Loucy (cell line): ENCODE measurements around the gene PLEKHA6.

Experiments used
- H2AFZ ChIP-seq: fragments of 200-600 bp; sonication (generic); 2 replicates; pipeline ENCODE4 v1.6.0; 2016; ENCODE audit warnings: antibody characterized with exemption, mild to moderate bottlenecking, low read length, moderate library complexity
- H3F3A ChIP-seq: fragments of 200-600 bp; 2 replicates; pipeline ENCODE4 v1.6.0; 2016; ENCODE audit warnings: antibody characterized with exemption, low read depth, mild to moderate bottlenecking
- H3K27me3 ChIP-seq: fragments of 200-600 bp; sonication (generic); 2 replicates; pipeline ENCODE4 v1.6.1; 2014; ENCODE audit warnings: low read length, mild to moderate bottlenecking; ENCODE audit not compliant: insufficient read depth, poor library complexity, severe bottlenecking
- H3K36me3 ChIP-seq: fragments of 200-600 bp; sonication (generic); 2 replicates; pipeline ENCODE4 v1.6.1; 2016; ENCODE audit warnings: low read length; ENCODE audit not compliant: insufficient read depth
- H3K4me1 ChIP-seq: fragments of 200-600 bp; sonication (generic); 2 replicates; pipeline ENCODE4 v1.5.1; 2014; ENCODE audit warnings: low read length, mild to moderate bottlenecking; ENCODE audit not compliant: insufficient read depth, poor library complexity, severe bottlenecking
- H3K4me2 ChIP-seq: fragments of 200-600 bp; sonication (generic); 2 replicates; pipeline ENCODE4 v1.6.0; 2014; ENCODE audit warnings: antibody characterized with exemption, low read length, low read depth, mild to moderate bottlenecking; ENCODE audit not compliant: poor library complexity, severe bottlenecking
- H3K4me3 ChIP-seq: fragments of 200-600 bp; sonication (generic); 2 replicates; pipeline ENCODE4 v1.5.1; 2014; ENCODE audit warnings: low read length, mild to moderate bottlenecking, mixed read lengths; ENCODE audit not compliant: poor library complexity, severe bottlenecking
- H3K79me2 ChIP-seq: fragments of 200-600 bp; sonication (generic); 2 replicates; pipeline ENCODE4 v1.6.1; 2014; ENCODE audit warnings: low read length; ENCODE audit not compliant: insufficient read depth
- H3K9ac ChIP-seq: fragments of 200-600 bp; sonication (generic); 2 replicates; pipeline ENCODE4 v1.6.0; 2014; ENCODE audit warnings: mild to moderate bottlenecking, low read depth, low read length, moderate library complexity; ENCODE audit not compliant: poor library complexity, severe bottlenecking
- H3K9me2 ChIP-seq: fragments of 200-600 bp; sonication (generic); replicated peaks from 2 replicates; pipeline ENCODE4 v1.6.1; 2016; ENCODE audit warnings: low read depth, low read length, mixed read lengths
- H3K9me3 ChIP-seq: fragments of 200-600 bp; sonication (generic); 2 replicates; pipeline ENCODE4 v1.6.1; 2014; ENCODE audit warnings: mild to moderate bottlenecking, antibody characterized with exemption, low read length, low read depth; ENCODE audit not compliant: insufficient read depth
- H4K20me1 ChIP-seq: fragments of 200-600 bp; sonication (generic); 2 replicates; pipeline ENCODE4 v1.6.0; 2014; ENCODE audit warnings: antibody characterized with exemption, low read length, mild to moderate bottlenecking; ENCODE audit not compliant: insufficient read depth, poor library complexity, severe bottlenecking
- CTCF ChIP-seq: fragments of 200-600 bp; sonication (generic); conservative IDR thresholded peaks from 2 replicates; pipeline ENCODE4 v1.5.1; 2014; ENCODE audit warnings: mild to moderate bottlenecking, antibody characterized with exemption, low read length
- EZH2phosphoT487 ChIP-seq: fragments of 200-600 bp; IDR thresholded peaks from 2 replicates; pipeline ENCODE4 v1.6.1; 2018; ENCODE audit warnings: antibody characterized with exemption, mild to moderate bottlenecking, moderate library complexity, borderline replicate concordance

The PLEKHA6 gene

GRCh38 chr1:204350312-204350711 is 9.4 kb downstream of the PLEKHA6 start:
- H2AFZ ChIP-seq, result no peak overlapping the region
- H4K20me1 ChIP-seq, result no peaks in the 10 kb centered on the region
- H3F3A ChIP-seq, result no peaks in the 10 kb centered on the region
- TF ChIP-seq CTCF (no peak), EZH2phosphoT487 (no peak)
- H3K4me3 ChIP-seq, result no peak overlapping the region
- peaks cover 9% of the 10 kb centered on the region for H3K4me1 ChIP-seq
- H3K79me2 ChIP-seq, result no peaks in the 10 kb centered on the region
- H3K36me3 ChIP-seq, result no peaks in the 10 kb centered on the region
- H3K4me2 ChIP-seq, result no peak overlapping the region
- no peaks in the 10 kb centered on the region for H3K9me2 ChIP-seq
- no peaks in the 10 kb centered on the region for H3K9me3 ChIP-seq
- no peak overlapping the region for H3K9ac ChIP-seq
- H3K27me3 ChIP-seq, result no peaks in the 10 kb centered on the region

GRCh38 chr1:204349602-204350001 is 10.1 kb downstream of the PLEKHA6 start:
- H4K20me1 ChIP-seq, result no peaks in the 10 kb centered on the region
- H3K27me3 ChIP-seq, result no peaks in the 10 kb centered on the region
- TF ChIP-seq EZH2phosphoT487, result no peak
- no peak for TF ChIP-seq CTCF
- no peak overlapping the region for H2AFZ ChIP-seq
- no peaks in the 10 kb centered on the region for H3K9me3 ChIP-seq
- H3K9me2 ChIP-seq, result no peaks in the 10 kb centered on the region
- no peaks in the 10 kb centered on the region for H3K36me3 ChIP-seq
- H3K4me1 ChIP-seq, result peaks cover 13% of the 10 kb centered on the region
- H3K9ac ChIP-seq, result no peak overlapping the region
- H3F3A ChIP-seq, result no peaks in the 10 kb centered on the region
- H3K79me2 ChIP-seq, result no peaks in the 10 kb centered on the region
- no peak overlapping the region for H3K4me3 ChIP-seq
- no peak overlapping the region for H3K4me2 ChIP-seq

- no peaks in the 10 kb centered on the region for H3K27me3 ChIP-seq
- no peaks in the 10 kb centered on the region for H4K20me1 ChIP-seq
- H3K36me3 ChIP-seq, result no peaks in the 10 kb centered on the region
- no peaks in the 10 kb centered on the region for H3K9me2 ChIP-seq
- TF ChIP-seq EZH2phosphoT487, result no peak
- TF ChIP-seq CTCF, result no peak
- no peaks in the 10 kb centered on the region for H3K79me2 ChIP-seq
- H3K9me3 ChIP-seq, result no peaks in the 10 kb centered on the region
- no peak overlapping the region for H3K4me3 ChIP-seq
- no peak overlapping the region for H3K9ac ChIP-seq
- no peak overlapping the region for H3K4me2 ChIP-seq
- no peak overlapping the region for H2AFZ ChIP-seq
- H3K4me1 ChIP-seq, result peaks cover 13% of the 10 kb centered on the region
- no peaks in the 10 kb centered on the region for H3F3A ChIP-seq
Measured at GRCh38 chr1:204348722-204349121, 11.0 kb downstream of the PLEKHA6 start.
